Panc1 (cell line): ENCODE measurements around the gene BTBD9. TPM values are rescaled to one million over a fixed set of nuclear protein-coding genes. Genes with fewer than 3 reads are reported as not detected.

Experiments
- ATAC-seq: fragments of 200-7000 bp; cut with Tn5 transposase; 2 replicates; pipeline ENCODE4 v1.9.1; 2020; ENCODE audit warnings: mild to moderate bottlenecking, moderate library complexity
- BruUV-seq: library from RNA; stranded (reverse); fragments of 400-500 nt; replicated peaks from 2 replicates; lab custom pipeline; 2021; lab: Mats Ljungman, UMichigan
- CTCF ChIA-PET: fragments of 300-600 bp; sonication (Branson Sonifier 250); formaldehyde crosslinking; loops from one replicate; lab custom pipeline; 2022; ENCODE audit warnings: antibody characterized with exemption; lab: Charles Lee
- POLR2A ChIA-PET: fragments of 300-600 bp; sonication (Branson Sonifier 250); formaldehyde crosslinking; loops from one replicate; lab custom pipeline; 2022; ENCODE audit warnings: antibody characterized with exemption; lab: Charles Lee
- DNase-seq: peaks from one replicate; pipeline ENCODE4 v3.0.0-alpha.2; 2010; ENCODE audit warnings: low read depth, low spot score
- H3K27ac ChIP-seq: 2 replicates; pipeline ENCODE4 v1.5.1; 2011; ENCODE audit warnings: mild to moderate bottlenecking, low read length, inconsistent platforms
- H3K27me3 ChIP-seq: fragments of 200-500 bp; sonication (Bioruptor generic); 2 replicates; pipeline ENCODE4 v1.6.0; 2014; ENCODE audit warnings: low read length, inconsistent platforms; ENCODE audit not compliant: control insufficient read depth, insufficient read depth
- H3K36me3 ChIP-seq: fragments of 200-500 bp; sonication (Bioruptor generic); 2 replicates; pipeline ENCODE4 v1.5.1; 2014; ENCODE audit warnings: inconsistent platforms, mild to moderate bottlenecking, low read length, moderate library complexity; ENCODE audit not compliant: control insufficient read depth, insufficient read depth
- H3K4me1 ChIP-seq: 2 replicates; pipeline ENCODE4 v1.5.1; 2011; ENCODE audit warnings: inconsistent platforms, mild to moderate bottlenecking, low read length, moderate library complexity; ENCODE audit not compliant: control insufficient read depth, insufficient read depth
- H3K4me3 ChIP-seq, 2 experiments: 2 replicates each; pipeline ENCODE4 v1.5.1; 2011 to 2012; ENCODE audit warnings: low read depth in 2 of 2, low read length in 2 of 2, mild to moderate bottlenecking in 2 of 2, inconsistent platforms in 1 of 2, moderate library complexity in 1 of 2
- H3K9me3 ChIP-seq: fragments of 200-500 bp; sonication (Bioruptor generic); 2 replicates; pipeline ENCODE4 v1.5.1; 2014; ENCODE audit warnings: low read depth, mild to moderate bottlenecking, inconsistent platforms, low read length, moderate library complexity; ENCODE audit not compliant: control insufficient read depth, insufficient read depth
- CTCF ChIP-seq: fragments of 450-650 bp; IDR thresholded peaks from 2 replicates; pipeline ENCODE4 v1.5.1; 2017; ENCODE audit warnings: mild to moderate bottlenecking
- POLR2AphosphoS5 ChIP-seq: IDR thresholded peaks from 2 replicates; pipeline ENCODE4 v1.6.1; 2012; ENCODE audit warnings: mild to moderate bottlenecking, low read depth, low read length, moderate library complexity
- SIN3A ChIP-seq: IDR thresholded peaks from 2 replicates; pipeline ENCODE4 v1.6.1; 2012; ENCODE audit warnings: low read depth, mild to moderate bottlenecking, low read length, moderate library complexity, borderline replicate concordance; ENCODE audit not compliant: insufficient read depth
- TCF7L2 ChIP-seq: IDR thresholded peaks from 2 replicates; pipeline ENCODE4 v1.6.1; 2011; ENCODE audit warnings: mild to moderate bottlenecking, low read depth, low read length, inconsistent platforms
- in situ Hi-C: cut with HindIII; loops from 2 replicates; pipeline ENCODE4 v1.10.0; 2016; ENCODE audit warnings: low sequenced_read_pairs, low pct_unique_long_range_greater_than_20kb
- intact Hi-C: fragments of 100-400 bp; cut with micrococcal nuclease; formaldehyde crosslinking; loops from one replicate; pipeline ENCODE4 v1.10.0; 2022; ENCODE audit not compliant: unreplicated experiment
- total RNA-seq: library from RNA; stranded (reverse); gene quantifications from one replicate; pipeline ENCODE4 v1.2.1, GENCODE V29; 2021; ENCODE audit not compliant: unreplicated experiment
- TF ChIP-seq, protein P1 (sequence below), 2 experiments: IDR thresholded peaks; 2 replicates each; pipeline ENCODE4 v1.6.1; 2011 to 2012; ENCODE audit warnings: low read depth in 2 of 2, control low read depth in 1 of 2, low read length in 1 of 2, mild to moderate bottlenecking in 1 of 2, moderate library complexity in 1 of 2; ENCODE audit not compliant: insufficient read depth in 1 of 2

Gene BTBD9
- total RNA-seq, 1 experiment from 2014 or later: 12.8 TPM

GRCh38 chr6:38153076-38153797, 486.5 kb downstream of the BTBD9 start:
- Histone ChIP-seq H3K4me1 (peaks cover 5% of the 10 kb centered on the region; the same call in 1 of the 2 replicates), H3K27ac (no peak overlapping the region), H3K36me3 (no peaks in the 10 kb centered on the region; the same call in 1 of the 2 replicates), H3K9me3 (no peaks in the 10 kb centered on the region), H3K4me3 (no peak overlapping the region), H3K27me3 (no peaks in the 10 kb centered on the region)
- no peak for TF ChIP-seq TCF7L2
- no peak for TF ChIP-seq POLR2AphosphoS5
- TF ChIP-seq, protein P1, sequence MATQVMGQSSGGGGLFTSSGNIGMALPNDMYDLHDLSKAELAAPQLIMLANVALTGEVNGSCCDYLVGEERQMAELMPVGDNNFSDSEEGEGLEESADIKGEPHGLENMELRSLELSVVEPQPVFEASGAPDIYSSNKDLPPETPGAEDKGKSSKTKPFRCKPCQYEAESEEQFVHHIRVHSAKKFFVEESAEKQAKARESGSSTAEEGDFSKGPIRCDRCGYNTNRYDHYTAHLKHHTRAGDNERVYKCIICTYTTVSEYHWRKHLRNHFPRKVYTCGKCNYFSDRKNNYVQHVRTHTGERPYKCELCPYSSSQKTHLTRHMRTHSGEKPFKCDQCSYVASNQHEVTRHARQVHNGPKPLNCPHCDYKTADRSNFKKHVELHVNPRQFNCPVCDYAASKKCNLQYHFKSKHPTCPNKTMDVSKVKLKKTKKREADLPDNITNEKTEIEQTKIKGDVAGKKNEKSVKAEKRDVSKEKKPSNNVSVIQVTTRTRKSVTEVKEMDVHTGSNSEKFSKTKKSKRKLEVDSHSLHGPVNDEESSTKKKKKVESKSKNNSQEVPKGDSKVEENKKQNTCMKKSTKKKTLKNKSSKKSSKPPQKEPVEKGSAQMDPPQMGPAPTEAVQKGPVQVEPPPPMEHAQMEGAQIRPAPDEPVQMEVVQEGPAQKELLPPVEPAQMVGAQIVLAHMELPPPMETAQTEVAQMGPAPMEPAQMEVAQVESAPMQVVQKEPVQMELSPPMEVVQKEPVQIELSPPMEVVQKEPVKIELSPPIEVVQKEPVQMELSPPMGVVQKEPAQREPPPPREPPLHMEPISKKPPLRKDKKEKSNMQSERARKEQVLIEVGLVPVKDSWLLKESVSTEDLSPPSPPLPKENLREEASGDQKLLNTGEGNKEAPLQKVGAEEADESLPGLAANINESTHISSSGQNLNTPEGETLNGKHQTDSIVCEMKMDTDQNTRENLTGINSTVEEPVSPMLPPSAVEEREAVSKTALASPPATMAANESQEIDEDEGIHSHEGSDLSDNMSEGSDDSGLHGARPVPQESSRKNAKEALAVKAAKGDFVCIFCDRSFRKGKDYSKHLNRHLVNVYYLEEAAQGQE (IDR thresholded peaks at IDR 0.05; ENCODE audit: insufficient read depth in 1 of 2, low read depth in 2 of 2, low read length in 1 of 2): no peak
- TF ChIP-seq SIN3A: no peak
- no peak for TF ChIP-seq CTCF
- ChIA-PET CTCF (no interaction called here), POLR2A (interaction anchor here (0.7 kb wide), 2 partner anchors 359 to 532 kb away, joined by 3 to 14 read pairs; no protein-coding TSS in a partner anchor)
- DNase-seq: no peak
- intact Hi-C loops: no loop called here
- BruUV-seq: TSS peak; percentile 70
- in situ Hi-C loops: no loop called here
- ATAC-seq: no peak

GRCh38 chr6:38152620-38153019, 487.1 kb downstream of the BTBD9 start:
- no peak for ATAC-seq
- in situ Hi-C loops: no loop called here
- no peak overlapping the region for H3K4me3 ChIP-seq
- intact Hi-C loops: no loop called here
- POLR2A ChIA-PET: interaction anchor here (0.7 kb wide), 1 partner anchor 531 kb away, joined by 3 read pairs; no protein-coding TSS in a partner anchor
- no peaks in the 10 kb centered on the region for H3K27me3 ChIP-seq
- CTCF ChIA-PET: no interaction called here
- peaks cover 5% of the 10 kb centered on the region; the same call in 1 of the 2 replicates for H3K4me1 ChIP-seq
- no TSS peak for BruUV-seq
- DNase-seq: no peak
- H3K27ac ChIP-seq: no peak overlapping the region
- H3K36me3 ChIP-seq: no peaks in the 10 kb centered on the region; the same call in 1 of the 2 replicates
- no peak for TF ChIP-seq POLR2AphosphoS5
- TF ChIP-seq, protein P1 (IDR thresholded peaks at IDR 0.05; ENCODE audit: insufficient read depth in 1 of 2, low read depth in 2 of 2, low read length in 1 of 2): no peak
- H3K9me3 ChIP-seq: no peaks in the 10 kb centered on the region
